HG02981 (cell line): ENCODE data around the gene TTLL4.
A peak's percentile ranks its signal among the peaks of the same experiment; 100 is the strongest.

Experiments
- ATAC-seq: cut with Tn5 transposase; IDR thresholded peaks from one replicate; pipeline ENCODE4 v1.9.1; 2021; ENCODE audit warnings: mild to moderate bottlenecking, moderate library complexity; ENCODE audit not compliant: unreplicated experiment

Gene TTLL4

DNA sequence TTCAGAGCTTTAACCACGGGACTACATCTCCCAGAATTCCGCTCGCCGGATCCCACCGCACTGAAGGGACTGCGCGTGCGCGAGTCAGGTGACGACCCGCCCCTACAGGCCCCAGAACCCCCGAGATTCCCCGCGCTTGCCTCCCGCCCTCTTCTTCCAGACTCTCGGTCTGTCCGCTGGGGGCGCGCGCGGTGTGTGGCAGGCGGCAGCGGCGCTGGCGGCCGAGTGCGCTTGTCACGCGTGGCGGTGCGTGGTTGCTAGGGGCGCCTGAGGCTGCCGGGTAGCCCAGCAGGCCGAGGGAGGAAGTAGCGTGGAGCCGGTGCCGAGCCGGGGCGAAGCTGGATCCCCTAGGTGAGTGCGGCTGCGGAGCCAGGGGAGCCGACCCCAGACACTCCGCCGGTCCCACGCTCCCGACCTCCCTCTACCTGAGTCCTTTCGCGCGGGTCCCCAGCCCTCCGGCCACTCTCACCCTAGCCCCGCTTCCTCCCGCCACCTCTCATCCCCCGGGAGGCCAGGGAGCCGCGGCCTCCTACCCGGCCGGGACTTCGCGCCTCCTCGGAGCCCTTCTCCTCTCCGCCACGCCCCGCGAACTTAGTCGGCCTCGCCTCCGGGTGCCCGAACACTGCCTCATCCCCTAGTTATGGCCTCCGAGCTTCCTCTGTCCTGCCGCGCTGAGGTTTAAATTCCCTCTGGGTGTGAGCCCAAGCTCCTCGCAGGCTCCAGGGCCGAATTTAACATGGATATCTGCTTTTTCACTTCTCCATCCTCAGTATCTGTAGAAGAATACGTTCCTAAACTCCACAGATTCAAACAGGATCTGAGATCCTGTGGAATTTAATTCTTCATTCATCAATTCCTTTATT lies at the start of gene TTLL4:
TSS of gene TTLL4 (plus strand) at position 149 of the 863 bp plus-strand sequence. CDS start 26,842 bp downstream, outside the sequence.
- peak; percentile 88 for ATAC-seq

DNA sequence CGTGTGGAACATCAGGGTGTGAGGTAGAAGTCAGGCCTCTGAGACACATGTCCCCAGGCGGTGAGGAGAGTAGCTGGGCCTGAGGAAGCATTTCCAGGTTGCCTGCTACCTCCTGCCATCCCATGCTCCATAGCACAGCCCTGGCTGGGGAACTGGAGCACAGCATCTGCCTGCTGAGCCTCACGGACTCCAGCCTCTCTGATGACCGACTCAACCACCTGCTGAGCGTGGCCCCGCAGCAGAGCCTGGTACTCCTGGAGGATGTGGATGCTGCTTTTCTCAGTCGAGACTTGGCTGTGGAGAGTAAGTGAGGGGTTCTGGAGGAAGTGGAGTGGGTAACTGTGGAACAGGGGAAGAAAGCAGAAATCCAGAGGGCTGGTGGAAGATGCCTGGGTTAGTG lies 48.3 kb upstream of the TTLL4 start:
- ATAC-seq, result no peak

- ATAC-seq, result no peak
Observed at GRCh38 chr2:218662827-218663226, 47.8 kb upstream of the TTLL4 start.

DNA sequence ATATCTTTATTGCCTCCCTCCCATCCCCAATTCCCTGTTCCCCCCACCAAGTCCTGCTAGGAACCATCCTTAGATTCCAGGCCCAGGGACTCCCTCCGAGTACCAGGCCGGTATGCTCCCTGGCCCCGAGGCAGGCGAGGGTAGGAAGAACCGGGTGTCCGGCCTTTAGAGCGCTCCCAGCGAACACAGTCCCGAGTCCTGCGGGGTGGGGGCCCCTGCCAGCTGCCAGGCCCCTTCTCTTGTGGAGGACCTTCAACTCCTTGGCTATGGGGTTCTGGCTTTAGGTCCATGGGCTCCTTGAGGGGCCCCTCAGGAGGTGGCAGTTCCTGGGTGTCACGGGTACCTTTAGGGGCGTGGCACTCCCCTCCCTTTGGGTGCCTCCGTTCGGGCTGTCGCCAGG lies 46.7 kb upstream of the TTLL4 start:
- no peak for ATAC-seq

DNA sequence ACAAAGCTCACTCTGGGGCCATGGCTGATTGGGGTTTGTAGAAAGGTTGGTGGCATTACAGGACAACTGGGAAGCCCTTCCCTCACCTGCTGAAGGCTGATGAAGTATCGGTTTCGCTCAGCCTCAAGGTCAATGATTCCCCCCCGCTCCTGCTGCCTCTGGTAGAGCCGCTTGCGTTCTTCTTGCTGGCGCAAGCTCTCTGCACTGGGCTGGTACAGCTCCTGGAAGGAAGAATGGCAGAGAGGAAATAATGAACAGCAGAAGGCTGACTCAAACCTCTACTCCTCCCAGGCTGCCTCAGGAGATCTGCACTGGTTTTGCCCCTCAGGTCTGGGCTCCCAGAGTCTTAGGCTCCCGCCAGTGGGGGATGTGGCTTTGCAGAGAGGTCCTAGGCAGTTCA lies 46.0 kb upstream of the TTLL4 start:
- ATAC-seq, result no peak

DNA sequence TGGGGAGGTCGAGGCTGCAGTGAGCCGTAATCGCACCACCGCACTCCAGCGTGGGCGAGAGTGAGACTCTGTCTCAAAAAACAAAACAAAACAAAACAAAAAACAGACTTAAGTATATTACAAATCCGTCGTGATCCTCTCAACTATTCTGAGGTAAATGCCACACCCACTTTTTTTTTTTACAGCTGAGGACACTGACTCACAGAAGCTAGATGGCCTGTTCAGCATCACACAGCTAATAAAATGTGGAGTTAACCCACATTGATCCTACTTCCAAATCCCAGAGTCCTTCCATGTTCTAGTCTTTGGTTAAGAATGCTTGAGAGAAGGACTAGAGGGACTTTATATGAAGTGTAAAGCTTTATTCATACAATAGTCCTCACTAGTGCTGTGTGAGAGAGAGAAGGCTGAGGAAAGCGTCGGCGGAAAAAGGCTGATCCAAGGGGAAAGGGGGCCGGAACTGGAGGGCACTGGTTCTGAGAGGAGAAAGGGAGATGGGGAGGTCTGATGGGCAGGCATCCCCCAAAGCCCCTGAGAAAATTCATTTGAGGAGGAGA lies 39.5 kb upstream of the TTLL4 start:
- no peak for ATAC-seq

GRCh38 chr2:218671654-218672566 lies 38.7 kb upstream of the TTLL4 start, which contains the start of the genes RNF25 and STK36:
RNF25 (minus strand) TSS chr2:218672002; CDS start chr2:218671970, 32 bp downstream.
STK36 (plus strand) TSS chr2:218672086; CDS start chr2:218672830, 744 bp downstream.
- peak; percentile 98 for ATAC-seq

DNA sequence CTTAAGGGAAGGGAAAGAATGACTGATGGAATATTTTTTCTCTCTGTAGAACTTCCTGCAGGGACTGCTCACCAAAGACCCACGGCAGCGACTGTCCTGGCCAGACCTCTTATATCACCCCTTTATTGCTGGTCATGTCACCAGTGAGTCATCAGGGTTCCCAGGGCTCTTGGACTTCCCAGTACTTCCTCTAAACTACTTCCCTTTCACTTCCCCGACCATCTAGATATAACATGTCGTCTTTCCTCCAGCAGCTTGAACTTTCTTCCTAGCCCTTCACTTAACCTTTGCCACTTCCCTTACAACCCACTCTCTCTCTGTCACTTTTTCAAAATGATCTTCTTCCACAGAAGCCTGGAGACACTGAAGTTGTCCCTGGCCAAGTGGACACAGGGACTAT lies 31.5 kb upstream of the TTLL4 start:
- no peak for ATAC-seq

DNA sequence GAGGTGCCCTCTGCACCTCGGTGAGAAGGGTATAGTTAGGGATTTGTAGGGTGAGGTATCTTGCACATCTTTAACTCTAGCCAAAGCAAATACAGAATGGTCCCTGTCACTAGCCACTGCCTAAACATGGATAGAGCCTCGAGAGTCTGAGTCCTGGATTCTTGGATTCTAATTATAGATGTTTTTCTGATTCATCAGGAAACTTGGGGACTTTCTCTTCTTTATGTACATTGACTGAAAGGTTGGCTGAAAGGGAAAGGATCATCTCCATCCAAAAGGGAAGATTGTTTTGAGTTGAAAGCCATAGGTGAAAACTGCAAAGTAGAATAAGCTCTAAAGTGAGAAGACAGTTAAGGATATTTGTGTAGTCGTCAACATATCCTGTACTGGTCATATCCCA lies 30.6 kb upstream of the TTLL4 start:
- no peak for ATAC-seq

- peak; percentile 60 for ATAC-seq
Observed at GRCh38 chr2:218687400-218688060, 23.1 kb upstream of the TTLL4 start.

- ATAC-seq, result no peak
Observed at GRCh38 chr2:218691234-218691633, 19.4 kb upstream of the TTLL4 start.

- no peak for ATAC-seq
Observed at GRCh38 chr2:218694405-218695145, 16.1 kb upstream of the TTLL4 start.

DNA sequence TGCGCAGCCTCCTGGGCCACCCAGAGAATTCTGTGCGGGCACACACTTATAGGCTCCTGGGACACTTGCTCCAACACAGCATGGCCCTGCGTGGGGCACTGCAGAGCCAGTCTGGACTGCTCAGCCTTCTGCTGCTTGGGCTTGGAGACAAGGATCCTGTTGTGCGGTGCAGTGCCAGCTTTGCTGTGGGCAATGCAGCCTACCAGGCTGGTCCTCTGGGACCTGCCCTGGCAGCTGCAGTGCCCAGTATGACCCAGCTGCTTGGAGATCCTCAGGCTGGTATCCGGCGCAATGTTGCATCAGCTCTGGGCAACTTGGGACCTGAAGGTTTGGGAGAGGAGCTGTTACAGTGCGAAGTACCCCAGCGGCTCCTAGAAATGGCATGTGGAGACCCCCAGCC lies 11.8 kb upstream of the TTLL4 start:
- ATAC-seq, result no peak

DNA sequence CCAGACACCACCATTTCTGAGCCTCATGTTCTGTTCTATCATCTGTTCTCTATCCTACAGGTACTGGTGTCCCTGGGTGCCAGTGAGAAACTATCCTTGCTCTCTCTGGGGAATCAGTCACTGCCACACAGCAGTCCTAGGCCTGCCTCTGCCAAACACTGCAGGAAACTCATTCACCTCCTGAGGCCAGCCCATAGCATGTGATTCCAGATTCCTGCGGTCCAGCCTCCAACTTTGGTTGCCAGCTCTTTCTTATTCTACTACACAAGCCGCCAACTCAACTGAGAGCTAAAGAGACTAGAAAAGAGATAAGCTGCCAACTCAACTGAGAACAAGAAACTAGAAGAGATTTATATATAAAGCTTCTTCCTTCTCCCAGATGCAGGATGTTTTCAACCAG lies 8.8 kb upstream of the TTLL4 start:
- ATAC-seq, result no peak

- ATAC-seq, result no peak
Observed at GRCh38 chr2:218703341-218703740, 7.3 kb upstream of the TTLL4 start.

- peak; percentile 39 for ATAC-seq
Observed at GRCh38 chr2:218708086-218708485, 2.5 kb upstream of the TTLL4 start.

GRCh38 chr2:218709908-218710307 lies 727 bp upstream of the TTLL4 start:
- no peak for ATAC-seq

GRCh38 chr2:218710334-218710686 lies 325 bp upstream of the TTLL4 start:
- no peak for ATAC-seq

GRCh38 chr2:218711550-218711929 lies 905 bp downstream of the TTLL4 start:
- ATAC-seq, result no peak

DNA sequence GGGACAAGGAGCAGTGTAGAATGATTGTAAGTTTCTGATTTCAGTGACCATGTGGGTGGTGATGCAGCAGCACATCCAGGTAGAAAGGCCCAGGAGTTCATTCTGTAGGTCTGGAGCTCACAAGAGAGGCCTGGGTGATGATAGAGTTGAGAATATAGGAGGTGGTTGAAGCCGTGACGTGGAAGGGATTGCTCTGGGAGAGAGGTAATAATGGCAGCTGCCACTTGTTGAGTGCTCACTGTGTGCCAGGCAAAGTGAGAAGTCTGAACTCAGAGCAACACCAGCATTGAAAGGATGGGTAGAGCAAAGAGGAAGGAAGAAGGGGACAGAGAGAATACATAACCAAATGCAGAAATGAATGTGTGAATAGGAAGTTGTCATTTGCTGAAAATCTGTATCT lies 3.3 kb downstream of the TTLL4 start:
- no peak for ATAC-seq
